IMR-90 (cell line): ENCODE measurements around the gene ADGRL3. TPM values are rescaled to one million over a fixed set of nuclear protein-coding genes. Genes with fewer than 3 reads are reported as not detected.

Experiments used
- ATAC-seq: fragments of 200-7000 bp; cut with Tn5 transposase; 2 replicates; pipeline ENCODE4 v1.9.1; 2020; ENCODE audit warnings: low read depth, mild to moderate bottlenecking, moderate library complexity
- BruUV-seq: library from RNA; stranded (reverse); fragments of 400-500 nt; replicated peaks from 2 replicates; lab custom pipeline; 2021; lab: Mats Ljungman, UMichigan
- CTCF ChIA-PET: fragments of 300-600 bp; formaldehyde crosslinking; extraction: SDS; loops from one replicate; lab custom pipeline; 2021; ENCODE audit warnings: antibody characterized with exemption; lab: Yijun Ruan, JAX
- POLR2A ChIA-PET: fragments of 300-600 bp; sonication (Branson Sonifier 250); formaldehyde crosslinking; loops from one replicate; lab custom pipeline; 2022; ENCODE audit warnings: antibody characterized with exemption; ENCODE audit not compliant: unreplicated experiment; lab: Charles Lee
- DNase-seq: peaks from one replicate; pipeline ENCODE4 v3.0.0; 2013
- H2AFZ ChIP-seq: replicated peaks from 2 replicates; pipeline ENCODE3; 2013; ENCODE audit warnings: low read length, mild to moderate bottlenecking; ENCODE audit not compliant: poor library complexity
- H2AK5ac ChIP-seq: 2 replicates; pipeline ENCODE4 v1.6.1; 2013; ENCODE audit warnings: low read depth, low read length, inconsistent platforms
- H2AK9ac ChIP-seq: replicated peaks from 2 replicates; pipeline ENCODE3; 2013; ENCODE audit warnings: mild to moderate bottlenecking, low read depth, low read length, moderate library complexity; ENCODE audit not compliant: poor library complexity
- H2BK120ac ChIP-seq: 2 replicates; pipeline ENCODE4 v1.6.1; 2013; ENCODE audit warnings: low read depth, low read length, inconsistent platforms
- H2BK15ac ChIP-seq: 3 replicates; pipeline ENCODE4 v1.6.1; 2013; ENCODE audit warnings: low read depth, low read length, inconsistent platforms
- H2BK20ac ChIP-seq: 2 replicates; pipeline ENCODE4 v1.6.1; 2013; ENCODE audit warnings: low read depth, mild to moderate bottlenecking, inconsistent platforms, low read length, moderate library complexity
- H2BK5ac ChIP-seq: 2 replicates; pipeline ENCODE4 v1.6.1; 2013; ENCODE audit warnings: mild to moderate bottlenecking, low read depth, low read length, inconsistent platforms; ENCODE audit not compliant: poor library complexity, severe bottlenecking
- H3K14ac ChIP-seq: replicated peaks from 2 replicates; pipeline ENCODE4 v1.6.1; 2013; ENCODE audit warnings: low read depth, low read length, inconsistent platforms
- H3K18ac ChIP-seq: 2 replicates; pipeline ENCODE4 v1.6.1; 2013; ENCODE audit warnings: low read depth, low read length, control low read depth
- H3K23ac ChIP-seq: 2 replicates; pipeline ENCODE4 v1.6.1; 2013; ENCODE audit warnings: low read depth, low read length, inconsistent platforms
- H3K27ac ChIP-seq: 2 replicates; pipeline ENCODE4 v1.5.1; 2013; ENCODE audit warnings: mild to moderate bottlenecking, control low read depth, low read length; ENCODE audit not compliant: insufficient read depth
- H3K27me3 ChIP-seq: 2 replicates; pipeline ENCODE4 v1.6.1; 2013; ENCODE audit warnings: low read length; ENCODE audit not compliant: control insufficient read depth, insufficient read depth
- H3K36me3 ChIP-seq: 2 replicates; pipeline ENCODE4 v1.6.1; 2013; ENCODE audit warnings: low read length, mixed read lengths; ENCODE audit not compliant: control insufficient read depth, insufficient read depth
- H3K4ac ChIP-seq: 2 replicates; pipeline ENCODE4 v1.6.1; 2013; ENCODE audit warnings: low read depth, low read length, inconsistent platforms
- H3K4me1 ChIP-seq: 2 replicates; pipeline ENCODE4 v1.6.1; 2013; ENCODE audit warnings: low read length, mixed read lengths; ENCODE audit not compliant: control insufficient read depth, insufficient read depth
- H3K4me2 ChIP-seq: 2 replicates; pipeline ENCODE4 v1.6.1; 2013; ENCODE audit warnings: low read depth, mild to moderate bottlenecking, control low read depth, low read length, moderate library complexity
- H3K4me3 ChIP-seq: 2 replicates; pipeline ENCODE4 v1.5.1; 2013; ENCODE audit warnings: low read depth, mild to moderate bottlenecking, control low read depth, low read length, moderate library complexity; ENCODE audit not compliant: insufficient read depth
- H3K56ac ChIP-seq: 2 replicates; pipeline ENCODE4 v1.6.1; 2013; ENCODE audit warnings: low read length, inconsistent platforms; ENCODE audit not compliant: insufficient read depth; ENCODE audit errors: extremely low read depth
- H3K79me1 ChIP-seq, 2 experiments: 2 replicates each; pipeline ENCODE4 v1.6.1; 2013; ENCODE audit warnings: low read length in 2 of 2, inconsistent platforms in 1 of 2, low read depth in 1 of 2
- H3K9ac ChIP-seq: 2 replicates; pipeline ENCODE4 v1.6.1; 2013; ENCODE audit warnings: low read depth, low read length, control low read depth
- H3K9me1 ChIP-seq: 2 replicates; pipeline ENCODE4 v1.6.1; 2013; ENCODE audit warnings: low read length, inconsistent platforms; ENCODE audit not compliant: insufficient read depth
- H3K9me3 ChIP-seq: 2 replicates; pipeline ENCODE4 v1.6.1; 2013; ENCODE audit warnings: low read length; ENCODE audit not compliant: control insufficient read depth, insufficient read depth
- H4K20me1 ChIP-seq: 2 replicates; pipeline ENCODE4 v1.6.1; 2013; ENCODE audit warnings: low read length, inconsistent platforms; ENCODE audit not compliant: insufficient read depth
- H4K5ac ChIP-seq: 2 replicates; pipeline ENCODE4 v1.6.1; 2013; ENCODE audit warnings: mild to moderate bottlenecking, low read depth, low read length, control low read depth
- H4K8ac ChIP-seq, 2 experiments: 2 replicates each; pipeline ENCODE4 v1.6.1; 2013; ENCODE audit warnings: low read depth in 2 of 2, low read length in 2 of 2, control low read depth in 1 of 2, inconsistent platforms in 1 of 2
- H4K91ac ChIP-seq: 2 replicates; pipeline ENCODE4 v1.6.1; 2013; ENCODE audit warnings: low read depth, low read length, inconsistent platforms; ENCODE audit not compliant: insufficient read depth
- BHLHE40 ChIP-seq: fragments of 150-350 bp; IDR thresholded peaks from 2 replicates; pipeline ENCODE4 v1.6.1; 2016; ENCODE audit warnings: mild to moderate bottlenecking, low read depth, low read length
- CEBPB ChIP-seq: IDR thresholded peaks from 2 replicates; pipeline ENCODE4 v1.6.1; 2012; ENCODE audit warnings: low read depth, low read length, improper control_type of control experiment
- CHD1 ChIP-seq: IDR thresholded peaks from 2 replicates; pipeline ENCODE4 v1.6.1; 2012; ENCODE audit warnings: low read depth, low read length, improper control_type of control experiment
- CTCF ChIP-seq: conservative IDR thresholded peaks from 2 replicates; pipeline ENCODE4 v1.5.1; 2012; ENCODE audit warnings: mild to moderate bottlenecking, low read depth, low read length, improper control_type of control experiment
- ELK1 ChIP-seq: fragments of 150-350 bp; IDR thresholded peaks from 2 replicates; pipeline ENCODE4 v1.6.1; 2016; ENCODE audit warnings: low read depth, mild to moderate bottlenecking, low read length, moderate library complexity, borderline replicate concordance
- FOS ChIP-seq: fragments of 150-350 bp; IDR thresholded peaks from 2 replicates; pipeline ENCODE4 v1.6.1; 2016; ENCODE audit warnings: low read depth, low read length
- MAFK ChIP-seq: IDR thresholded peaks from 2 replicates; pipeline ENCODE4 v1.6.1; 2012; ENCODE audit warnings: low read depth, low read length, improper control_type of control experiment
- MAZ ChIP-seq: IDR thresholded peaks from 2 replicates; pipeline ENCODE4 v1.6.1; 2012; ENCODE audit warnings: low read depth, mild to moderate bottlenecking, low read length, improper control_type of control experiment, moderate library complexity, borderline replicate concordance
- MXI1 ChIP-seq: IDR thresholded peaks from 2 replicates; pipeline ENCODE4 v1.6.1; 2012; ENCODE audit warnings: low read depth, mild to moderate bottlenecking, low read length, moderate library complexity, borderline replicate concordance
- NFE2L2 ChIP-seq: fragments of 150-350 bp; IDR thresholded peaks from 2 replicates; pipeline ENCODE4 v1.6.1; 2016; ENCODE audit warnings: low read depth, mild to moderate bottlenecking, low read length
- POLR2A ChIP-seq: IDR thresholded peaks from 2 replicates; pipeline ENCODE4 v1.6.1; 2012; ENCODE audit warnings: mild to moderate bottlenecking, low read depth, low read length
- RAD21 ChIP-seq: IDR thresholded peaks from 2 replicates; pipeline ENCODE4 v1.6.1; 2012; ENCODE audit warnings: low read length, improper control_type of control experiment
- RCOR1 ChIP-seq: IDR thresholded peaks from 2 replicates; pipeline ENCODE4 v1.6.1; 2012; ENCODE audit warnings: mild to moderate bottlenecking, low read length, improper control_type of control experiment; ENCODE audit not compliant: insufficient replicate concordance
- RFX5 ChIP-seq: IDR thresholded peaks from 2 replicates; pipeline ENCODE4 v1.8.0; 2012; ENCODE audit warnings: low read depth, mild to moderate bottlenecking, low read length, moderate library complexity
- SMC3 ChIP-seq: fragments of 150-350 bp; IDR thresholded peaks from 2 replicates; pipeline ENCODE4 v1.6.1; 2016; ENCODE audit warnings: low read depth, mild to moderate bottlenecking, antibody characterized with exemption, low read length, moderate library complexity
- USF2 ChIP-seq: fragments of 150-350 bp; IDR thresholded peaks from 2 replicates; pipeline ENCODE4 v1.6.1; 2017; ENCODE audit warnings: mild to moderate bottlenecking, antibody characterized with exemption, low read length, low read depth
- dilution Hi-C: fragments of 300-500 bp; cut with HindIII; formaldehyde crosslinking; loops from one replicate; pipeline ENCODE4 v1.14.3; 2018; ENCODE audit warnings: low sequenced_read_pairs; ENCODE audit not compliant: unreplicated experiment
- in situ Hi-C: fragments of 300-500 bp; cut with MboI; formaldehyde crosslinking; loops from 3 replicates; pipeline ENCODE4 v1.14.3; 2019; ENCODE audit warnings: low sequenced_read_pairs, inconsistent platforms, mixed read lengths
- intact Hi-C: fragments of 100-400 bp; cut with micrococcal nuclease; formaldehyde crosslinking; loops from 2 replicates; pipeline ENCODE4 v1.10.0; 2022
- polyA plus RNA-seq, 3 experiments: library from polyadenylated mRNA; depleted of rRNA; stranded (reverse); fragments of >200 nt; gene quantifications; 2 replicates each; pipeline ENCODE4 v1.2.3, GENCODE V29; 2012; ENCODE audit warnings: low replicate concordance in 1 of 3
- total RNA-seq: library from RNA; depleted of rRNA; stranded (reverse); fragments of >200 nt; gene quantifications from 2 replicates; pipeline ENCODE4 v1.2.3, GENCODE V29; 2012

The ADGRL3 gene
- total and polyA plus RNA-seq, 2 of the 4 experiments (the other 2 are of a cell fraction), result 0.46 to 2.5 TPM

GRCh38 chr4:61478340-61478739 lies 278.2 kb downstream of the ADGRL3 start:
- DNase-seq (no peak), ATAC-seq (no peak)
- H2BK120ac ChIP-seq, result no peak overlapping the region
- H3K4me2 ChIP-seq, result no peak overlapping the region
- no peaks in the 10 kb centered on the region for H3K9me3 ChIP-seq
- H3K56ac ChIP-seq, result no peak overlapping the region
- no peak overlapping the region for H4K91ac ChIP-seq
- no peak overlapping the region for H4K5ac ChIP-seq
- H2AK9ac ChIP-seq, result no peak overlapping the region
- H2BK20ac ChIP-seq, result no peak overlapping the region
- no peak overlapping the region for H2AK5ac ChIP-seq
- H3K14ac ChIP-seq, result no peak overlapping the region
- H3K9me1 ChIP-seq, result no peaks in the 10 kb centered on the region
- no TSS peak for BruUV-seq
- TF ChIP-seq RAD21 (no peak), SMC3 (no peak), FOS (no peak), CTCF (no peak), USF2 (no peak), BHLHE40 (no peak), ELK1 (no peak), RCOR1 (no peak), RFX5 (no peak), CEBPB (no peak), MAFK (no peak), NFE2L2 (no peak), MAZ (no peak), MXI1 (no peak), POLR2A (no peak), CHD1 (no peak)
- intact Hi-C loops, result no loop called here
- in situ Hi-C loops, result no loop called here
- H3K4ac ChIP-seq, result no peak overlapping the region
- no peaks in the 10 kb centered on the region for H3K36me3 ChIP-seq
- H3K9ac ChIP-seq, result no peak overlapping the region
- no peak overlapping the region for H4K8ac ChIP-seq
- H3K18ac ChIP-seq, result no peak overlapping the region
- H3K23ac ChIP-seq, result no peak overlapping the region
- dilution Hi-C loops, result no loop called here
- POLR2A ChIA-PET, result no interaction called here
- no peak overlapping the region for H3K4me3 ChIP-seq
- H3K4me1 ChIP-seq, result no peaks in the 10 kb centered on the region
- H4K20me1 ChIP-seq, result no peaks in the 10 kb centered on the region
- H2BK15ac ChIP-seq, result no peak overlapping the region
- H3K27me3 ChIP-seq, result no peaks in the 10 kb centered on the region
- no peak overlapping the region for H3K27ac ChIP-seq
- CTCF ChIA-PET, result no interaction called here
- H2AFZ ChIP-seq, result no peak overlapping the region
- no peak overlapping the region for H2BK5ac ChIP-seq
- no peaks in the 10 kb centered on the region for H3K79me1 ChIP-seq
